Loucy (cell line): ENCODE results near the gene OTUB2.

Source experiments
- EZH2phosphoT487 ChIP-seq: fragments of 200-600 bp; IDR thresholded peaks from 2 replicates; pipeline ENCODE4 v1.6.1; 2018; ENCODE audit warnings: antibody characterized with exemption, mild to moderate bottlenecking, moderate library complexity, borderline replicate concordance
- TF ChIP-seq, protein P1 (sequence below): fragments of 200-600 bp; sonication (generic); conservative IDR thresholded peaks from 2 replicates; pipeline ENCODE4 v1.5.1; 2014; ENCODE audit warnings: mild to moderate bottlenecking, antibody characterized with exemption, low read length

DNA sequence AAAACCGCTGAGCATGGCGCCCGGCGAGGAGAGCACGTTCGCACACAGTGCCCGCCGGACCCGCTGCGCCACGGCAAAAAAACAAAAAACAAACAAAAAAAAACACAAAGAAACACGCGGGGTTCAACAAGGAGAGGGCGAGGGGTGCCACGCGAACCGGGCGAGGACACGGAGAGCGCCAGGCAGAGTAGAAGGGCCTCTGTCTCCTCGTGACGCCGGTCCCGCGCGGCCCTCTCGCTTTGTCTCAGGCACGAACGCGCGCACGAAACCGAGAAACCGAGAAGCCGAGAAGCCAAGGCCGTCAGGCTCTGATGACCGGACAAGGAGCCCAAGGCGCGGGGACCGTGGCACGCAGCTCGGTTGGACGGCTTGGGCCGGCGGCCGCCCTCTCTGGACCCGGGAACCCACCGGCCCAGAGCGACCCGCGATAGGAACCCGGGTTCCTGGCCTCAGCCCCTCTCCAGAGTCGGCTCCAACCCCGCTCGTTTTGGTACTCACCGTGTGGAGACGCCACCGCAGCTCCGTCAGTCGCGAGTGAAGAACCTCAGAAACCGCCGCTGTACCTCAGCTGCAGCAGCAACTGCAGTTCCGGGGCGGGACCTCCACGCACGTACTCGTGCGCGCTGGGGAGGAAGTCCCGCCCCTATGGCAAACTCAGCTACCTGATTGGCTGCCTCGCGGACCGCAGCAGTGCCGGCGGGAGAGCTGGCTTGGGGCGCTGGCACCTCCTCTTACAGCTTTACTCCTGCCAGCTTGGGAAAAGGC lies 54.7 kb downstream of the OTUB2 start, which contains the start of the genes DDX24 and IFI27L1:
- TF ChIP-seq, protein P1, sequence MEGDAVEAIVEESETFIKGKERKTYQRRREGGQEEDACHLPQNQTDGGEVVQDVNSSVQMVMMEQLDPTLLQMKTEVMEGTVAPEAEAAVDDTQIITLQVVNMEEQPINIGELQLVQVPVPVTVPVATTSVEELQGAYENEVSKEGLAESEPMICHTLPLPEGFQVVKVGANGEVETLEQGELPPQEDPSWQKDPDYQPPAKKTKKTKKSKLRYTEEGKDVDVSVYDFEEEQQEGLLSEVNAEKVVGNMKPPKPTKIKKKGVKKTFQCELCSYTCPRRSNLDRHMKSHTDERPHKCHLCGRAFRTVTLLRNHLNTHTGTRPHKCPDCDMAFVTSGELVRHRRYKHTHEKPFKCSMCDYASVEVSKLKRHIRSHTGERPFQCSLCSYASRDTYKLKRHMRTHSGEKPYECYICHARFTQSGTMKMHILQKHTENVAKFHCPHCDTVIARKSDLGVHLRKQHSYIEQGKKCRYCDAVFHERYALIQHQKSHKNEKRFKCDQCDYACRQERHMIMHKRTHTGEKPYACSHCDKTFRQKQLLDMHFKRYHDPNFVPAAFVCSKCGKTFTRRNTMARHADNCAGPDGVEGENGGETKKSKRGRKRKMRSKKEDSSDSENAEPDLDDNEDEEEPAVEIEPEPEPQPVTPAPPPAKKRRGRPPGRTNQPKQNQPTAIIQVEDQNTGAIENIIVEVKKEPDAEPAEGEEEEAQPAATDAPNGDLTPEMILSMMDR = no peak
- no peak for TF ChIP-seq EZH2phosphoT487
